ENCODE data around the gene ATG9B.

The ATG9B gene

DNA sequence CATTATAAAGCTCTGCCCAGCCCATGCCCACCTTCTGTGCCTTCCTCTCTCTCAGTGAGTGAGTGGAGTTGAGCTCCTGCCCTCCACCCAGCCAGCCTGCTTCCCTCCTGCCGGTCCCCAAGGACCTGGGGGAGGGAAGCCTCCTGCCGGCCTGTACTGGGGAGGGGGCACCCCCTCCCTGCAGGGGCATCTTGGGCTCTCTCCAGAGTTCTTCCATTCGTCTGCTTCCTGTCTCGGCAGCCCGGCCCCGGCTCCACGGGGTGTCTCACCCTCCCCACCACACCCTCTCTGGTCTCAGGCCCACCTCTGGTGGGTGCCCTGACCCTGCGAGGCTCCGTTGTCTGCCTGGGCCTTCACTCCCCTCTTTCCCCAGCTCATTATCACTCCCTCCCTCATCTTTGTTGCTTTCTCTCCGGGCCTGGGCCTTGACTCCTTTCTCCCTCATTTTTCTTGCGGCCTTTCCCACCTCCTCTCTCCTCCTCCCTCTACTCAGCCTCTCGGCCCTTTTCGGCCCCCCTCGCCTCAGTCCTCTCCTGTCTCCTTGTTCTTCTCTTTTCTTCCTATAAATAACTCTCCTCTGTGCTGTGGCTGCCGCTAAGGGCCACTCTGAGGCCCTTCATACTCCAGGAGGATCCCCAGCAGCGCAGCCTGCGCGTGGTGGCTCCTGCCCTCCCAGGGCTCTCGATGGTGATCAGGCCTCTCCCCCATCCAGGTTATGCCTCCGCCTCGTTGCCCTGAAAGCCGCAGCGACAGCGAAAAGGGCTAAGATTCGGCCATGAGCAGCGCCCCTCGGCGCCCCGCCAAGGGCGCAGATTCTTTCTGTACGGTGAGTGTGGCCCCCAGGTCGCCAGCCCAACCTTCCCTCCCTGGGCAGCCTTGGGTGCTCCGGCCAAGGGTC is 37.2 kb upstream of the ATG9B start:
- H3K9me3 Mint-ChIP-seq = no peaks in the 10 kb centered on the region
- H3K27ac Mint-ChIP-seq = peak overlapping the region; percentile 71
- ATAC-seq = no peak
- peaks cover 35% of the 10 kb centered on the region for H3K36me3 Mint-ChIP-seq
- no peak for DNase-seq (ENCODE audit: low spot score in 2 of 2)
- peak overlapping the region; percentile 93 for H3K4me3 Mint-ChIP-seq
- H3K4me1 Mint-ChIP-seq = peaks cover 40% of the 10 kb centered on the region

DNA sequence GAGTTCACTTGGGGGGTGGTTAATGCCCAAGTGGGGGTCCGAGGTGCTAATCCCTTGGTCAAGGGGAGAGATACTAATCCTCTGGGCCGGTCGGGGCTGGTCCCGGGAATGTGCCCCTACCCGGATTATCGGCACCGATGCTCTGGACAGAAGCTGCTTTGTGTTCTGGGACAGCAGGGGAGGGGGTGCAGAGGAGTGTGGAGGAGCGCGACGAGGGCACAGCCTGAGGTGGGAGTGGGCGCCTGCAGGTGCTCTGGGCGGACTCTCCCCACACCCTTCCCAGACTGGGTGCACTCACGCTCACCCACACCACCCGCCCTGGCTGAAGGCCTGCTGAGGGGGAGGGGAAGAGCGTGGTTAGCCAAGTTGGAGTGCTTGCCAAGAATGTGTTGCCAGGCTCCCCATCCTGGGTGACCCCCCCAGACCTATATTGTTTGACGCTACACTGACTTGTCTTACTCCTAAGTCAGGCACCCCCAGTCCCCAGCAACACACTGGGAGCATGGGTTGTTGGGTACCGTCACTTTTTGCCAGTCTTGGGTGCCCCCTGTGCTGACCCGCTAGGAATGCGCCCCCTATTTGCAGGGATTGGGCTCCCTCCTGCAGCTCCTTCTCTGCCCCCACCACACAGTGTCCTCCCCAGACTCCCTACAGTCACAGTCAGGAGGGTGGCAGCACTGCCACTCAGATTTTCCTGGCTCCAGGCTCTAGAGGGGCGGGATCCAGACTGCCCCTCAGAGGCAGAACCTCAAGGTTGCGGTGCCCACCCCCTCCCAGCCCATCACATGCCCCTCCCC is 36.3 kb upstream of the ATG9B start:
- peak overlapping the region; percentile 93 for H3K4me3 Mint-ChIP-seq
- no peaks in the 10 kb centered on the region for H3K9me3 Mint-ChIP-seq
- H3K27ac Mint-ChIP-seq = peak overlapping the region; percentile 91
- no peak for ATAC-seq
- H3K36me3 Mint-ChIP-seq = peaks cover 35% of the 10 kb centered on the region
- no peak for DNase-seq (ENCODE audit: low spot score in 2 of 2)
- peaks cover 41% of the 10 kb centered on the region for H3K4me1 Mint-ChIP-seq

DNA sequence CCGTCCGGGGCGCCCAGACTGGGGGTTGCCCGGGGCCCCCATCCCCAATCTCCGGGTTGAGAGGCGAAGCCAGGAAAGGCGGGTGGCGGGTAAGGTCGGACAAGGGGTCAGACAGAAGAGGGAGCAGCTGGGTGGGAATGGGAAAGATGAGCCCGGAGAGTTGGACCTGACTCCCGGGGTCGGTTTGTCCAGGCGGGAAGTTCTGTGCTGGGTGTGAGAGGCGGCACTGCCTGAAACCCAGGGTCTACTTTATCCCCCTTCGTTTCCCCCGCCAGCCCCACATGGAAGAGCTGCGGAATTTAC is 35.8 kb upstream of the ATG9B start:
- H3K36me3 Mint-ChIP-seq = peaks cover 29% of the 10 kb centered on the region
- peak overlapping the region; percentile 91 for H3K27ac Mint-ChIP-seq
- no peak for DNase-seq (ENCODE audit: low spot score in 2 of 2)
- peaks cover 41% of the 10 kb centered on the region for H3K4me1 Mint-ChIP-seq
- H3K4me3 Mint-ChIP-seq = peak overlapping the region; percentile 93
- no peaks in the 10 kb centered on the region for H3K9me3 Mint-ChIP-seq
- ATAC-seq = no peak

DNA sequence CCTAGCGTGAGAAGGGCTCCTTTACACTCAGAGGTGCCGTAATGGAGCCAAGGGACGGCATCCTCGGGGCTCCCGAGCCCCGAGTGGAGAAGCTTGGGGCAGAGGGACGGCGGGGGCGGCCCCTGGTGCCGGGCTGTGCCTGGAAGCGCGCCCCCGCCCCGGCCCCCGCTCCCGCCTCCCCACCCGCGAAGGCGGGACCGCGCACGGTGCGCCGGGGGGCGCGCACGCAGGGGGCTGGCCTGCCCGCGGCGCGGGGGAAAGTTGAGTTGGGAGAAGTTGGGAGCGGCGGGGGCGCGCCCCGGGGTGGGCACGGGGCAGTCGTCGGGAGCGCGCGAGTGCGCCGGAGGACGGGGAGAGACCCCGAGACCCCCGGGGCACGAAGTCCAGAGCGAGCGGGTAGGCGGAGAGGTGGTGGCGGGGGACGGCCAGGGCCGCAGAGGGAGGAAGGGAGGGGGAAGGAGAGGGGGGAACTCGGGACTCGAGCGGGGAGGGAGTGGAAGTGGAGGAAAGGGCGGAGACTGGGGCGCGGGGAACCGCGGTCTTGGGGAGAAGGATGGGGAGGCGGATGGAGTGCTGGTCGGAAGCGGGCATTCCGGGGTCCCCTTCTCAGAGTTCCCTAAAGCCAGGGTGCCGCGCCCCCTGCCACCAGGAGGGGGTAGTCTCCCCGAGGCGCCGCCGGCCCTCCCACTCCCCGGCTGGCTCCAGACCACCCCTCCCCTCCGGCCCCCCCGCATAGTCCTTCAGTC is 35.2 kb upstream of the ATG9B start, which contains the start of gene SLC4A2:
Gene SLC4A2 (plus strand): TSS at position 223 of the 746 bp plus-strand sequence. CDS start 2,399 bp downstream, outside the sequence.
- Mint-ChIP-seq H3K9me3 (no peaks in the 10 kb centered on the region), H3K4me3 (peak within 1 kb of the TSS; percentile 93), H3K36me3 (peaks cover 24% of the 10 kb centered on the region), H3K27ac (peak within 1 kb of the TSS; percentile 91), H3K4me1 (peaks cover 41% of the 10 kb centered on the region)
- DNase-seq (ENCODE audit: low spot score in 2 of 2) (peak; percentile 69 to 88), ATAC-seq (peak; percentile 38)

DNA sequence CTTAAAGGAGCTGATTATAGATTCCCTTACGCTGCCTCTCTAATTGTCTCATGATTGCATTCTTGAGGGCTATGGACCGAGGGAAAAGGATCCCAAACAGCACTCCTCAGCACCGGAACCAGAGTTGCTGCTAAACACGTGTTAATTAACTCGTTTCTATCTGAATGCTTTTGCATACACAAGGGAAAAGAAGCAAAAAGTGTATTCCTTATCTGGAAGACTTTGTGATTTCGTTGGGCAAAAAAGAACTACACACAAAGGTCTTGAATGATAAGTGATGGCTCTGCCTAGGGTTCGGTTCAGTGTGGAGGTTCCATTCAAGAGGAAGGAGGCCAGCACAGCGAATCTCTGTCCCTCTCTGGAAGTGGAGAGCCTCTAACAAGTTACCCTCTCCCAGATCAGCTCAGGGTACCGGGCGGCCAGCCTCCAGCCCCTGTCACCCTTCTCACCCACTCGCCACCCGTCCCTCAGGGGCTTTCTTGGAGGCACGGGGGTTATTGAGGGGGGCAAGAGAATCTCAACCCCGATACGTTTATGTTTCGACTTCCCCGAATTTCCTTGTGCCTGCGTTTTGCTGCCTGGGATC is 34.6 kb upstream of the ATG9B start:
- Mint-ChIP-seq H3K4me1 (peaks cover 41% of the 10 kb centered on the region), H3K9me3 (no peaks in the 10 kb centered on the region), H3K27ac (peak overlapping the region; percentile 91), H3K4me3 (peak overlapping the region; percentile 93), H3K36me3 (peaks cover 21% of the 10 kb centered on the region)
- ATAC-seq (no peak), DNase-seq (ENCODE audit: low spot score in 2 of 2) (no peak)

DNA sequence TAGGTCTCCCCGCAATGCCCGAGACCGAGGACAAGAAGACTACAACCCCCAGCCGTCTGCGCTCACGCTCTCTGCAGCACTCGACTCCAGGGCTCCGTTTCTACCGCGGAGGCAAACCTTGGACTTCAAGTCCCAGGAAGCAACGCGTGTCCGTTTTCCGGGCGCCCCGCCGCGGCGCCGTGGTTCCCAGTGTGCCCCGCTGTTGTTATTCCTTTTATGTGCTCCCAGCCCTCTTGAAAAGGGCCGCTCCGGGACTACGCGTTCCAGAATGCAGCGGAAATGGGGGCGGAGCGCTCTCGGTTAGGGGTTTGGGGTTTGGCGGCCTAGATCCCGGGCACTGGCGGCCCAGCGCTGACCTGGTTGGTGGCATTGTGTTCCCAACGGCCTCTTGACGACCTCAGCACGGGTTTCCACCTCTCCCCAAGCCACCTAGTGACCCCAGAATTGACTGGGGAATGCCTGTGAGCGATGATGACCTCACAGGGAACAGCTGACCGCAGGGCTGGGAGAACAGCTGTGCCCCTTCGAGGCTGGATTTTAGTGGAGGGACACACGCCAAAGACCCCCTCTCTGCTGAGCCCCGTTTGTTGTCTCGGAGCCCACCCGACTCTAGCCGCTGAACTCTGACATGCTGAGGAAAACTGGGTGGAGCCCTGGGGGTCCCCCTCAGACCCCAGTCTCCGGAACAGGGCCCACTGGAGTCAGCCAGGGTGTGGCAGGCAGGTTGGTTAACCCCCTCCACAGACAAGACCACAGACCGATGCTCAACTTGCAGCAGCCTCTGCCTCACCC is 33.9 kb upstream of the ATG9B start:
- peak; percentile 95 for ATAC-seq
- DNase-seq (ENCODE audit: low spot score in 2 of 2) = peak; percentile 83 to 95
- Mint-ChIP-seq H3K27ac (peak overlapping the region; percentile 91), H3K9me3 (no peaks in the 10 kb centered on the region), H3K36me3 (peaks cover 15% of the 10 kb centered on the region), H3K4me3 (peak overlapping the region; percentile 93), H3K4me1 (peaks cover 41% of the 10 kb centered on the region)

DNA sequence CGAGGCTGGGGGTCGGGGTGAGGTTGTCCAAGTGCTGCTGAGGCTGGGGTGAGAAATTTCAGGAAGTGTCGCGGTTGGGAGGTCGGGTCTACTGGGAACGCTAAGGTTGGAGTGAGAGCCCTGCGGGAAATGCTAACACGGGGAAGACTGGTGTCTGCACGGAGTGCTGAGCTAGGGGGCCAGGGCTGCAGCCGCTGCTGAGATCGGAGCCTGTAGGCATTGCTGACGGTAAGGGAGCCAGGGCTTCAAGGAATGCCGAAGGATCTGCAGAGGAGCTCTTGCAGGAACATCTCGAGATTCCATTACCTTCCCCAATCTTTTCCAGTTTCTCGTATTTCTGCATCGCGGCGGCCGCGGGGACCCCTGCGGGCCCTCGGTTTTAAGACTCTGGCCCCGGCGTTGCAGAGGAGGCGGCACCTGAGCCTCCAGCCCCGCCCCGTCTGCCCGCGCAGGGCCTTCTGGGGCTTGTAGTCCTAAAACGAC is 33.3 kb upstream of the ATG9B start, which contains the start of gene CDK5:
Gene CDK5 (minus strand): TSS at position 392 of the 483 bp plus-strand sequence. CDS start 49 bp downstream, at position 343.
- peaks cover 45% of the 10 kb centered on the region for H3K4me1 Mint-ChIP-seq

DNA sequence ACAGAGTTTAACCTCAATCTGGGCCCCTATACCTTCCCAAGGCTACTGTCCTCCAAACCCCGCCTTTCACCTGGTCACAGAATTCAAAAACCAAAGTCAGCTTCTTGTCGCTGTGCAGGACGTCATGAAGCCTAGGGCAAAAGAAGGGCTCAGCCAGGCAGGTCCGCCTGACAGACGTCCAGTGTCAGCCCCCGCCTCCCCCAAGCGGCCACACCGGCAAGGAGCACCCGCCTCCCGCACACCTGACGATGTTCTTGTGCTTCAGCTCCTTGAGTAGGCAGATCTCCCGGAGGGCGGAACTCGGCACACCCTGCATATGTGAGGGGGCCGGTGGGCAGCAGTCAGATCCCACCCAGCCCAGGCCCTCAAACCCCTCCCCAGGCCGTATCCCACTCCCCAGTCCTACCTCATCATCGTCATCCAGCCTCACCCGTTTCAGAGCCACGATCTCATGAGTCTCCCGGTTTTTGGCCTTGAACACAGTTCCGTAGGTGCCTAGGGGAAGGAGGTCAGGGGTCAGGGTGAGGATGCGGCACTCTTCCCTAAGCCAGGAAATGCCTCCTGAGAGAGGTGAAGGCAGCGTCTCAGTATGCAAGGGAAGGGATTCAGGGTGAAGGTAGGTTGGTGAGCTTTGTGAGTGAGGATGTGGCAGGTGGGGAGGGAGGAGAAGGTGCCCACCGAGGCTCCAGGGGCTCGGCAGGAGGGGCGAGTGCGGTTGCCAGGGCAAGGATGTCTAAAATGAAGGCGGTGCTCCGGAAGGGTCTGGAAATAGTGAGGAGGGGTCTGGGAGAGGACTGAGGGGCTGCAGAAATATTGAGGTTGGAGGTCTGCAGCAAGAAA is 32.6 kb upstream of the ATG9B start:
- H3K4me3 Mint-ChIP-seq = peak overlapping the region; percentile 93
- no peak for ATAC-seq
- peaks cover 15% of the 10 kb centered on the region for H3K36me3 Mint-ChIP-seq
- no peaks in the 10 kb centered on the region for H3K9me3 Mint-ChIP-seq
- H3K4me1 Mint-ChIP-seq = peaks cover 46% of the 10 kb centered on the region
- peak overlapping the region; percentile 91 for H3K27ac Mint-ChIP-seq
- DNase-seq (ENCODE audit: low spot score in 2 of 2) = no peak

More for the DNA sequence above, 33.3 kb upstream of the ATG9B start, which contains the start of gene CDK5:
- peak within 1 kb of the TSS; percentile 91 for H3K27ac Mint-ChIP-seq
- H3K4me3 Mint-ChIP-seq = peak within 1 kb of the TSS; percentile 93
- ATAC-seq (peak; percentile 2), DNase-seq (ENCODE audit: low spot score in 2 of 2) (no peak)
- peaks cover 15% of the 10 kb centered on the region for H3K36me3 Mint-ChIP-seq
- H3K9me3 Mint-ChIP-seq = no peaks in the 10 kb centered on the region

DNA sequence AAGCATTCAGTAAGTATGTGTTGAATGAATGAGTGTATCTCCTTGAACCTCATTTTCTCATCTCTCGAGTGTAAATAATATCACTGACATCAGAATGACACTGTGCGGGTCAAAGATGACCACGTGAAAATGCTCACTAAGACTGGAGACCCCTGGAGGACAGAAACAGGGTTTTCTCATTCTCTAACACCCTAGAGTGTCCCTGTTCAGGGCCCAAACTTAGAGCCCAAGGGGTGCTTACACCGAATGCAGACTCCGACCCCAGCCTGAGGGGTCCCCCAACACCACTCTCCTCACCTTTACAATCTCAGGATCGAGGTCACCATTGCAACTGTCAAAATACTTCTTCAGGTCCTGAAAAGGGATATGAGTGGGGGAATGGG is 32.0 kb upstream of the ATG9B start:
- no peaks in the 10 kb centered on the region for H3K9me3 Mint-ChIP-seq
- peak overlapping the region; percentile 93 for H3K4me3 Mint-ChIP-seq
- no peak overlapping the region for H3K27ac Mint-ChIP-seq

DNA sequence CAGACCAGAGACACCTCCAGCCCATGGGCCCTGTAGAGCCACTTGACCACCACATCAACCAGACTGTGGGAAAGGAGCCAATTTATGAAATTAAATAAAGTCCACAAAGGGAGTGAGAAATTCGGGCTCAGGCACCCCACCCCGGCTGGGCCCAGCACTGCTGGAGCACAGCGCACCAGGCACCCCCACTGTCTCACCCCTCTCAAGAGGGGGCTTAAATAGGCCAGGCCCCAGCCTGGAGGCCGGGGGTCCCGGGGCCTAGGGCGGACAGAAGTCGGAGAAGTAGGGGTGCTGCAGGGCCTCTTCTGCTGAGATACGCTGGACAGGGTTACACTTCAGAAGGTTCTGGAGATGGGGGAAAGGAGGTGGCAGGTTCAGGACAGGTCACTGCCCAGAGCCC is 29.5 kb upstream of the ATG9B start:
- Mint-ChIP-seq H3K4me1 (peaks cover 26% of the 10 kb centered on the region), H3K27ac (no peak overlapping the region), H3K9me3 (no peaks in the 10 kb centered on the region), H3K36me3 (peaks cover 9% of the 10 kb centered on the region), H3K4me3 (no peak overlapping the region)
- DNase-seq (ENCODE audit: low spot score in 2 of 2) (no peak), ATAC-seq (no peak)

More for the DNA sequence above, 32.0 kb upstream of the ATG9B start:
- peaks cover 15% of the 10 kb centered on the region for H3K36me3 Mint-ChIP-seq
- DNase-seq (ENCODE audit: low spot score in 2 of 2) = no peak
- no peak for ATAC-seq
- H3K4me1 Mint-ChIP-seq = peaks cover 40% of the 10 kb centered on the region

DNA sequence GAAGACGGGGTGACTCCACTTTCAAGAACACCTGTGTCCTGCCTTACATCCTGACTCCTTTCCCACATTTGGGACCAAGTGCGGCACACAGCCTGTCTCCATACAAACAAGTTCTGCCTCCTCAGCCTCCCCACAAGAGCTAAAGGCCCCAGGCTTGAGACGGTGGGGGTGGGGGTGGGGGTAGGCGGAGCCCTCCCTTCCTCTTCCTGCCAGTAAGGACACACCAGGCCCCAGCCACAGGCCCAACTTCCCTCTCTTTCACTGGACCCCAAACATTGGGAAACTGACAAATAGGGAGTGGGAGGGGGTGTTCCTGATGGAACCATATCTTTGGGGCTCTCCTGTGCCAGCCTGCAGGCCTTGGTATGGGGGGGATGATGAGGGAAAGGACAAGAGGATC is 28.8 kb upstream of the ATG9B start:
- Mint-ChIP-seq H3K9me3 (no peaks in the 10 kb centered on the region), H3K4me1 (peaks cover 21% of the 10 kb centered on the region), H3K4me3 (no peak overlapping the region), H3K36me3 (peaks cover 2% of the 10 kb centered on the region), H3K27ac (no peak overlapping the region)
- ATAC-seq (no peak), DNase-seq (ENCODE audit: low spot score in 2 of 2) (no peak)

DNA sequence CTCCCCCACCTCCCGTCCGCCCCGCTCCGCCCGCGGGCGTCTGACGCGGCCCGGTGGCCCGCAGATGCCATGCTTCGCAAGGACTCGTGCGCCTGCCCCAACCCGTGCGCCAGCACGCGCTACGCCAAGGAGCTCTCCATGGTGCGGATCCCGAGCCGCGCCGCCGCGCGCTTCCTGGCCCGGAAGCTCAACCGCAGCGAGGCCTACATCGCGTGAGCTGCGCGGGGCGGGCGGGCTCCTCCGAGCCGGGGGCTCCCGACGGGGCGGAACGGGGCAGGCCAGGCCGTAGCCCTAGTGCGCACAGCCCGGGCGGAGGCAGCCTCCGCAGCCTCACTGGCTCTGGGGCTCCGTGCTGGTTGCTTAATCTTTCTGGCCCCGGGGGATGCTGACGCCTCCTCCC is 26.8 kb upstream of the ATG9B start:
- no peak overlapping the region for H3K27ac Mint-ChIP-seq
- peak; percentile 59 for ATAC-seq
- H3K4me1 Mint-ChIP-seq = peaks cover 7% of the 10 kb centered on the region
- no peak for DNase-seq (ENCODE audit: low spot score in 2 of 2)
- H3K36me3 Mint-ChIP-seq = no peaks in the 10 kb centered on the region
- H3K9me3 Mint-ChIP-seq = no peaks in the 10 kb centered on the region
- H3K4me3 Mint-ChIP-seq = no peak overlapping the region

DNA sequence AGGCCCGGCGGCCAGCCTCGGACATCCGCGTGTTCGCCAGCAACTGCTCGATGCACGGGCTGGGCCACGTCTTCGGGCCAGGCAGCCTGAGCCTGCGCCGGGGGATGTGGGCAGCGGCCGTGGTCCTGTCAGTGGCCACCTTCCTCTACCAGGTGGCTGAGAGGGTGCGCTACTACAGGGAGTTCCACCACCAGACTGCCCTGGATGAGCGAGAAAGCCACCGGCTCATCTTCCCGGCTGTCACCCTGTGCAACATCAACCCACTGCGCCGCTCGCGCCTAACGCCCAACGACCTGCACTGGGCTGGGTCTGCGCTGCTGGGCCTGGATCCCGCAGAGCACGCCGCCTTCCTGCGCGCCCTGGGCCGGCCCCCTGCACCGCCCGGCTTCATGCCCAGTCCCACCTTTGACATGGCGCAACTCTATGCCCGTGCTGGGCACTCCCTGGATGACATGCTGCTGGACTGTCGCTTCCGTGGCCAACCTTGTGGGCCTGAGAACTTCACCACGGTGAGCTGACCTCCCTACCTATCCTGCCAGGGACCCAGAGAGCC is 24.7 kb upstream of the ATG9B start:
- Mint-ChIP-seq H3K36me3 (peaks cover 5% of the 10 kb centered on the region), H3K4me1 (peaks cover 7% of the 10 kb centered on the region), H3K27ac (no peak overlapping the region), H3K4me3 (no peak overlapping the region), H3K9me3 (no peaks in the 10 kb centered on the region)
- DNase-seq (ENCODE audit: low spot score in 2 of 2) (no peak), ATAC-seq (no peak)

All from stimulated activated effector memory CD8-positive, alpha-beta T cell treated with anti-CD3 and anti-CD28 coated beads, Interleukin-12 subunit alpha, Interleukin-12 subunit beta, amount 100 ng/mL, for 72 hours (primary cell).